ENCODE measurements around the gene FRMD8.
"Not testable (repeated sequence)": the region's sequence is repeated elsewhere in the genome, so short reads cannot be mapped to it uniquely, and the experiment has no call there.

Gene FRMD8

DNA sequence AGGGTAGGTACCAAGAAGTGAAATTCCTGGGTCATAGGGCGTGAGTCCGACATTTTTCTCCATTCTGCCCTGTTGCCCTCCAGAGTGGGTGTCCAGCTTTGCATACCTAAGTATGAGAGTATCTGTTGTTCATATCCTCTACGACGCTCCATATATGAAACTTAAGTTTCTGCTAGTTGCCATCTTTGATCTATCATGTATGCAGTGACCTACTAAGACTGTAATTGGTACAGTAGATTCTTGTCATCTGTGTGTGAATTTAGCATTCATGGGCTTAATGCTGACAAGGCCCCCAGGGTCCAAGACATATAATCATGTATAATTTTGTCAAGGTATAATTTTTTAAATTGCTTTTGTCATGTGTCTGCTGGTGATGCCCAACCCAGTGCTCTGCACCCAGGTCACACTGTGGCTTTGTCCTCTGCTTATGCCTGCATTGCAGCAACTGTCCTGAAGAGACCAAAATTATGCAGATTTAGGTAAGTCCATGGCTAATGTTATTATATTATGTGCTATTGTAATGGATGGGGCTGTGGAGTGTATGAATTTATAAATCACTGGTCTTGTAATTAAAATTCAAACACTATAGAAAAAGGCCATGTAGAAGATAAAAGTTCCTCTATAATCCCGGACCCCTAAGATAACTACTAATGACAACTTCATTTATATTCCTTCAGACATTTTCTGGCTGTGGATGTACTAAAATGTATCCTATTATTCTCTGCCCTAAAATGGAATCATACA, 48.4 kb downstream of the FRMD8 start:
- DNase-seq (ENCODE audit: low read depth in 2 of 2): no peak

DNA sequence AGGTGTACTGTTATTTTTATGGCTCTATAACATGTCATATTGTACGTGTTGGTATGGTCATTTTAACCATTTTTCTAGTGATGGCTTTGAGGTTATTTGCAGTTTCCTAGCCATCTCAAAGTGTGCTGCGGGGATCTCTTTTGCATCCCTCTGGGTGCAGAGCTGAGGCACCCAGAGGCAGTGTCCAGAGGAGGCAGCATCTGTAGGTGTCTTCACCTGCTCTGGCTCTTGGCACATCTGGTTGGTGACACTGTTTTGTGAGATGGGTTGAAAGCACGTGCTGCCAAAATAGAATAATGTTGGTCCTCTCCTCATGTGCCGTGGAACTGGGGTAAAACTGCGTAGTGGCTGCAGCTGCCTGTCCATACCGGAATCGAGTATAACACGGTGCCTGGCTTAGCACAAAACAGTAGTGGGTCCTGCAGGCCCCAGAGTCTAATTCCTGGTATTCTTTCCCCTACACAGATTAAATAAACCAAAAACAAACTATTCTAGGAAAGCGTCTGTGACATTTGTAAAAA, 49.0 kb downstream of the FRMD8 start:
- no peak for DNase-seq (ENCODE audit: low read depth in 2 of 2)

DNA sequence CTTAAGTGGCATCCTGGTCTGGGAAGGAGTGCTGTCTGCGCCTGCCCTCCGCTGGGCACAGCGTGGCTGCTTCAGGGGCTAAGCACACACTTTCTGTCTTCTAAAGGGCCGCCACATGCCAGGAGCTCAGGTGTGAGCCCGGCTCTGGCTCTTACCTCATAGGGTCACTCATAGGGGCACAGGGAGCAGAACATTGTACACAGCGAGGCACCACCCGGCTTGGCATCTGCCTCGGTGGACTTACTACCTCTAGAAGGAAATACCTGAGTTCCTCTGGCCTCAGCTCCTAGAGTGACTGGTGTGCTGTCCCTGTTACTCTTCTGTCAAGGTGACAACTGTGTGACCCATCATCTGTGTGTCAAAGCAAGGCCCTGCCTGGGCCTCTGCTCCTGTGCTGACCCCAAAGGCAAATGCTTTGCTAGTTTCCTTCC, 49.6 kb downstream of the FRMD8 start:
- no peak for DNase-seq (ENCODE audit: low read depth in 2 of 2)

DNA sequence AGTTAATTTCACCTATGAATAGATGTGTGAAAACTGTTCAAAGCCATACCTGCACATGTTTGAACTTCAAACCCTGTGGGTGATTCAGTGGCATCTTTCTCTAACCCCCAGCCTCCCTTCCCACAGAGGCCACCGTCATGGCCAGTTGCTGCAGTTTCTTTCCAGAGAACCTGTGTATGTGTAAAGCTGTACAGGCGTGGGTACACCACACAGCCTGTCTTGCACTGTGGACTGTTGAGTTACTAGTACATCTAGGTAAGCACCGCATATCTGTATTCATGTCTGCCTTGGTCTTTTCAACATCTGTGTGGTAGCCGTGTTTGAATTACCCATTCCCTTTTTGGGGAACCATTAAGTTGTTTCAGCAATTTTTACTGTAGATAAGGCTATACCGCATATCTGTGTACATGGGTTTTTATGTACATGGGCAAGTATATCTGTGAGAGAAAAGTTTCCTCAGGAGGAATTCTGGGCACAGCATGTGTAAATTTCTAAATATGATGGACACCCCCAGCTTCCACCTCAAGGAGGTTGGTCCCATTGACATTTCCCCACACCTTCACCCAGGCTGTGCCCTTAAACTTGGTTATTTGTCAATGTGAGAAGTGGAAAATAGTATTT, 50.1 kb downstream of the FRMD8 start:
- no peak for DNase-seq (ENCODE audit: low read depth in 2 of 2)

DNA sequence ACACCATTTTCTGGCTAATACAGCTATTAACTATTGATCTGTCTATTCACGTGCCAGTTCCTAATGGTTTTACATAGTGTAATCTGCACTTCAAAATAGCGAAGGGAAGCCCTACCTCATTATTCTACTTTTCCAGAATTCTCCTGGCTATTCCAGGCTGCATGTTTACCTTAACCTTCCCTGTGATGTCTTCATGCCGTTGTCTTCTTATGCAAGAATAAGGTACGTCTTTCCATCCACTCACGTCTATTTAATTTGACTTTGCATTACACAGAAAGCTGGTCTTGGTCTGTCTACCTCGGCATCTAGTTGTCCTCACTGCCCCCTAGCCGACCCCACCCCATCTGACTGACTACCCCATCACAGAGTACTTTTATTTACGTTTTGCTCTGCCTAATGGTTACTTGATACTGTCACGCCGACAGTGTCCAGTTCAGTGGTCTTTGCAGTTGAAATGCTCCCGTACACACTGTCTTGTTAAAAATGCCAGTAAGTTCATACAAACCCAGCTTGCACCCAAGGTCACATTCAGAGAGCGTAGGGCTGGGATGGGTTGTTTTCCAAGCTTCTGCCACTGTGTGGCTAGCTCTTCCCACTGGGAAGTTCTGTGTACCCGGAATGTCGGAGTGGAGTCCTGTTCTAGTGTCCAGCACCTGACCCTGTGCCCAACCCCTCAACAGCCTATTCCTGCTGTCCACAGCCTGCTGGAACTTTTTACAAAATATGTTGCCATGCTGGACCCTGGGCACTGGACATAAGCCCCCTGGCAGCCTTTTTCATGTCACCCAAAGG, 51.2 kb downstream of the FRMD8 start:
- DNase-seq (ENCODE audit: low read depth in 2 of 2): no peak

DNA sequence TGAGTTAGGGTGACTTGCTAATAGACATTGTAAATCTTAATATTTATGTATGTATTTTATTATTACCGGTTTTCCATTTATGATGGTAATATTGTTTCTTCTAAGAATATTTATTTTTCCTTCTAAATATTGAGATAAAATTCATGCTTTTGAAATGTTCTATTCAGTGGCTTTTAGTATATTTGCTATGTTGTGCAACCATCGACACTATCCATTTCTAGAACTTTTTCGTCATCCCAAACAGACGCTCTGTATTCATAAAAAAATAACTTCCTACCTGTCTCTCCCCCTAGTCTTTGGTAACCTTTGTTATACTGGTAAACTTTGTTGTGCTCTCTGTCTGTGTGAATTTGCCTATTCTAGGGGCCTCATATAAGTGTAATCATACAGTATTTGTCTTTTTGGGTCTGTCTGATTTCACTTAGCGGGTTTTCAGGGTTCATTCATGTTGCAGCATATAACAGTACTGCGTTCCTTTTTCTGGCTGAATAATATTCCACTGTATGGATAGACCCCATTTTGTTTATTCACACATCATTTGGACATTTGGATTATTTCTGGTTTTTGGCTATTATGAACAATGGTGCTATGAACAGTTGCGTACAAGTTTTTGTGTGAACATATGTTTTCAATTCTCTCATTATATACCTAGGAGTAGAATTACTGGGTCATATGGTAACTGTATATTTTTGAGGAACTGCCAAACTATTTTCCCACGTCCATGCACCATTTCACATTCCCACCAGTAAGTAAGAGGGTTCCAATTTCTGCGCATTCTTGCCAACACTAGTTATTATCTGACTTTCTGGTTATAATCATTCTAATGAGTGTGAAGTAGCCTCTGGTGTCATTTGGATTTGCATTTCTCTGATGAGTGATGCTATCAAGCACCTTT, 52.1 kb downstream of the FRMD8 start:
- peak in 1 of 2 experiments; percentile 58 for DNase-seq (ENCODE audit: low read depth in 2 of 2)

GRCh38 chr11:65439331-65440181, 53.1 kb downstream of the FRMD8 start:
- DNase-seq (ENCODE audit: low read depth in 2 of 2): no peak

GRCh38 chr11:65440831-65441499, 54.5 kb downstream of the FRMD8 start:
- DNase-seq (ENCODE audit: low read depth in 2 of 2): no peak

GRCh38 chr11:65442842-65443331, 56.5 kb downstream of the FRMD8 start:
- no peak for DNase-seq (ENCODE audit: low read depth in 2 of 2)

DNA sequence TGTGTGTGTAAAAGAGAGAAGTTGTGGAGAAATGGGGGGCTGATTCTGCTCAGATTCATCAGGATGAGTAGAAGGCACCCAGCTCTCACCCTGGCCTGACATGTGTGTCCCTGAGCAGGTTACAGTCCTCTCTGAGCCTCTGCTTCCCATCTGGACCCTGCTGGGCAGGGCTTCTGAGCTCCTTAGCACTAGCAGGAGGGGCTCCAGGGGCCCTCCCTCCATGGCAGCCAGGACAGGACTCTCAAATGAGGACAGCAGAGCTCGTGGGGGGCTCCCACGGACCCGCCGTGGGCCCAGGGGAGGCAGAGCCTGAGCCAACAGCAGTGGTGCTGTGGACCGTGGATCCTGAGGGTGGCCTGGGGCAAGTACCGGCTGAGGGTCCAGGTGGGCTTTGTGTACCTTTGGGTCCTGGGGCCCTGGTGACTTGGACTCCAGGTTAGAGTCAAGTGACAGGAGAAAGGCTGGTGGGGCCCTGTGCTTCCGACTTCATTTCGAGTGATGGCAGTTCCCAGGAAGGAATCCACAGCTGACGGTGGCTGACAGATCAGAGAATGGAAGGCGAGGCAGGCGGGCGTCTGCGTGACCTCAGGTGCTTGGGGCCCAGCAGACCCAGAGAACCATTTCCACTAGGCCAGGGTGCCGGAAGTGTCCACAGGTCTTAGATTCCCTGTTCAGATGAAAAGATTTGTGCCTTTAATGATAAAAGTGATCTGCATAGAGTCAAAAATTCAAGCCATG, 58.0 kb downstream of the FRMD8 start:
- no peak for DNase-seq (ENCODE audit: low read depth in 2 of 2)

GRCh38 chr11:65445101-65445603, 58.7 kb downstream of the FRMD8 start:
- DNase-seq (ENCODE audit: low read depth in 2 of 2): no peak

- no peak for DNase-seq (ENCODE audit: low read depth in 2 of 2)
Observed at GRCh38 chr11:65445604-65446445, 59.4 kb downstream of the FRMD8 start.

DNA sequence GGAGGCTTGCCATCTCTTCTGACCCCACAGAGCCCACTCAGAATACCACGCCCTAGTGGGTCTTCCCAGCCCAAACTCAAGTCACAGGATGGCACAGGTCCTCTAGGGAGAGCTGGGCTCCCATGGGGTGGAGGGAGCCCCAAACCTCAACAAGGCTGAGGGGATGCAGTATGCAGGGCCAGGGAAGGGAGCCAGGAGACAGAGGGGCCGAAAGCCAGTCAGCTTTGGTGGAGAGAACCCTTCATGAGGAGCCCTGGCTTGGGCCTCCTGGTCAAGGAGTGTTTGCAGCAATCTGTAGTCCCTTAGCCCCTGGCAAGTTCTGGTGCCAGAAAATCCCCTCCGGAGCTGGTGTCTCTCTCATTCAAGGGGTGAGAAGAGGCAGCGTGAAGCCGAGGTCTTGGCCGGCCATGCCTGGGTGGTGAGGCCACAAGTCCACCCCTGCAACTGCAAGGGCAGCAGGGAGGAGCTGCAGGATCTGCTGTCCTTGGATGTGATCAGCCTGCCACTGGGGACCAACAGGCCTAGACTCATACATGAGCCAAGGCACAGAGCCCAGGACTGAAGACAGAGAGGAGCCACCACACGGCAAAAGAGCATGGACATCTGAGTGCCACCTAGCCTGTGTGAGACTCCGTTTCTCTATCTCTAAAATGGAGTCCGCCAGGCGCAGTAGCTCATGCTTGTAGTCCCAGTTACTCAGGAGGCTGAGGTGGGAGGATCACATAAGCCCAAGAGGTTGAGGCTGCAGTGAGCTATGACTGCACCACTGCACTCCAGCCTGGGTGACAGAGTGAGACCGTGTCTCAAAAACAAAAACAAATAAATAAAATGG, 60.2 kb downstream of the FRMD8 start:
- no peak for DNase-seq (ENCODE audit: low read depth in 2 of 2)

DNA sequence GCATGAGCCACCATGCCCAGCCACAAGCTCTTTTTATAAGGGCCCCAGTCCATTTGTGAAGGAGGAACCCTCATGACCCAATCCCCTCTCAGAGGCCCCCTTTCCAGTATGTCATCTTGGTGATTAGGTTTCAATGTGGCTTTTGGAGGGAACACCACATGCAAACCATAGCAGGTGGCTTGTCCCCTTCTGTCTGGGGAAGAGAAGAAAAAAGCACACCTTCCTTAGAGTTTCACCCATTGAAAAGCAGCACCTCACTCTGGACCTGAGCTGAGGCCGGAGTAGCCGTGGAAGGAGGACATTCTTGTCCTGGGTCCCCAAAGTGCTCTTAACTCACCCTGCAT, 61.6 kb downstream of the FRMD8 start:
- DNase-seq (ENCODE audit: low read depth in 2 of 2): no peak

GRCh38 chr11:65448418-65449105, 62.1 kb downstream of the FRMD8 start:
- DNase-seq (ENCODE audit: low read depth in 2 of 2): no peak

DNA sequence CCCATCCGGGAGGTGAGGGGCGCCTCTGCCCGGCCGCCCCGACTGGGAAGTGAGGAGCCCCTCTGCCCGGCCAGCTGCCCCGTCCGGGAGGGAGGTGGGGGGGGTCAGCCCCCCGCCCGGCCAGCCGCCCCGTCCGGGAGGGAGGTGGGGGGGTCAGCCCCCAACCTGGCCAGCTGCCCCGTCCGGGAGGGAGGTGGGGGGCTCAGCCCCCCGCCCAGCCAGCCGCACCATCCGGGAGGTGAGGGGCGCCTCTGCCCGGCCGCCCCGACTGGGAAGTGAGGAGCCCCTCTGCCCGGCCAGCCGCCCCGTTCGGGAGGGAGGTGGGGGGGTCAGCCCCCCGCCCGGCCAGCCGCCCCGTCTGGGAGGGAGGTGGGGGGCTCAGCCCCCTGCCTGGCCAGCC, 64.9 kb downstream of the FRMD8 start:
- not testable (repeated sequence) for DNase-seq (ENCODE audit: low read depth in 2 of 2)

- DNase-seq (ENCODE audit: low read depth in 2 of 2): not testable (repeated sequence)
Observed at GRCh38 chr11:65452259-65452658, 65.8 kb downstream of the FRMD8 start.
